Mammary epithelial cell (primary cell): ENCODE data around the gene NPIPA5.
"Not testable (repeated sequence)": the region's sequence is repeated elsewhere in the genome, so short reads cannot be mapped to it uniquely, and the experiment has no call there.

ENCODE experiments used
- EZH2 ChIP-seq: IDR thresholded peaks from 2 replicates; pipeline ENCODE4 v1.6.1; 2012; ENCODE audit warnings: low read length, inconsistent platforms, borderline replicate concordance
- TF ChIP-seq, protein P1 (sequence below), 2 donors: IDR thresholded peaks in 1 of 2; conservative IDR thresholded peaks in 1 of 2; 2 replicates each; pipeline ENCODE4 v1.5.1; 2011 to 2012; ENCODE audit warnings: inconsistent platforms in 2 of 2, low read length in 2 of 2, mild to moderate bottlenecking in 2 of 2, control low read depth in 1 of 2, low read depth in 1 of 2; ENCODE audit not compliant: insufficient read depth in 1 of 2; ENCODE audit errors: extremely low read depth in 1 of 2

GRCh38 chr16:15314562-15314961 is 63.5 kb downstream of the NPIPA5 start:
- TF ChIP-seq, protein P1, sequence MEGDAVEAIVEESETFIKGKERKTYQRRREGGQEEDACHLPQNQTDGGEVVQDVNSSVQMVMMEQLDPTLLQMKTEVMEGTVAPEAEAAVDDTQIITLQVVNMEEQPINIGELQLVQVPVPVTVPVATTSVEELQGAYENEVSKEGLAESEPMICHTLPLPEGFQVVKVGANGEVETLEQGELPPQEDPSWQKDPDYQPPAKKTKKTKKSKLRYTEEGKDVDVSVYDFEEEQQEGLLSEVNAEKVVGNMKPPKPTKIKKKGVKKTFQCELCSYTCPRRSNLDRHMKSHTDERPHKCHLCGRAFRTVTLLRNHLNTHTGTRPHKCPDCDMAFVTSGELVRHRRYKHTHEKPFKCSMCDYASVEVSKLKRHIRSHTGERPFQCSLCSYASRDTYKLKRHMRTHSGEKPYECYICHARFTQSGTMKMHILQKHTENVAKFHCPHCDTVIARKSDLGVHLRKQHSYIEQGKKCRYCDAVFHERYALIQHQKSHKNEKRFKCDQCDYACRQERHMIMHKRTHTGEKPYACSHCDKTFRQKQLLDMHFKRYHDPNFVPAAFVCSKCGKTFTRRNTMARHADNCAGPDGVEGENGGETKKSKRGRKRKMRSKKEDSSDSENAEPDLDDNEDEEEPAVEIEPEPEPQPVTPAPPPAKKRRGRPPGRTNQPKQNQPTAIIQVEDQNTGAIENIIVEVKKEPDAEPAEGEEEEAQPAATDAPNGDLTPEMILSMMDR (conservative IDR thresholded peaks at IDR 0.05 in 1 of 2, IDR thresholded peaks at IDR 0.05 in 1 of 2; ENCODE audit: extremely low read depth in 1 of 2, insufficient read depth in 1 of 2, low read depth in 1 of 2, low read length in 2 of 2) = not testable (repeated sequence)
- not testable (repeated sequence) for TF ChIP-seq EZH2
